A673 (cell line): ENCODE measurements around the gene PLEKHH2. TPM values are rescaled to one million over a fixed set of nuclear protein-coding genes. Genes with fewer than 3 reads are reported as not detected.

ENCODE experiments used
- BruUV-seq: library from RNA; stranded (reverse); fragments of 400-500 nt; replicated peaks from 2 replicates; lab custom pipeline; 2021; lab: Mats Ljungman, UMichigan
- CTCF ChIA-PET: fragments of 300-600 bp; sonication (Branson Sonifier 250); formaldehyde crosslinking; loops from one replicate; lab custom pipeline; 2022; ENCODE audit warnings: antibody characterized with exemption; lab: Charles Lee
- POLR2A ChIA-PET: fragments of 300-600 bp; sonication (Branson Sonifier 250); formaldehyde crosslinking; loops from one replicate; lab custom pipeline; 2022; ENCODE audit warnings: antibody characterized with exemption; ENCODE audit not compliant: low non-redundant PET; lab: Charles Lee
- DNase-seq: peaks from one replicate; pipeline ENCODE4 v3.0.0-alpha.2; 2015; ENCODE audit warnings: low spot score
- H3K27ac ChIP-seq: fragments of 200-600 bp; sonication (generic); 2 replicates; pipeline ENCODE4 v1.5.1; 2016; ENCODE audit warnings: mixed run types, low read depth, mild to moderate bottlenecking, mixed read lengths, antibody characterized with exemption, low read length; ENCODE audit not compliant: poor library complexity, severe bottlenecking
- H3K27me3 ChIP-seq: fragments of 200-600 bp; sonication (generic); replicated peaks from 2 replicates; pipeline ENCODE4 v1.6.1; 2017; ENCODE audit warnings: mixed run types, low read depth, mild to moderate bottlenecking, mixed read lengths, antibody characterized with exemption, low read length; ENCODE audit not compliant: insufficient read depth, poor library complexity
- H3K36me3 ChIP-seq: fragments of 200-600 bp; sonication (generic); 2 replicates; pipeline ENCODE4 v1.6.1; 2016; ENCODE audit warnings: mixed run types, mild to moderate bottlenecking, mixed read lengths, antibody characterized with exemption, low read length; ENCODE audit not compliant: insufficient read depth, poor library complexity, severe bottlenecking
- H3K4me1 ChIP-seq: fragments of 200-600 bp; sonication (generic); 2 replicates; pipeline ENCODE4 v1.6.1; 2017; ENCODE audit warnings: mixed run types, mild to moderate bottlenecking, mixed read lengths, antibody characterized with exemption, low read length; ENCODE audit not compliant: insufficient read depth, poor library complexity, severe bottlenecking
- H3K4me3 ChIP-seq: fragments of 200-600 bp; sonication (generic); 2 replicates; pipeline ENCODE4 v1.5.1; 2016; ENCODE audit warnings: low read depth, mixed run types, mild to moderate bottlenecking, mixed read lengths, low read length; ENCODE audit not compliant: poor library complexity, severe bottlenecking
- H3K9me3 ChIP-seq: fragments of 200-600 bp; sonication (generic); 2 replicates; pipeline ENCODE4 v1.6.1; 2016; ENCODE audit warnings: mixed run types, low read depth, mild to moderate bottlenecking, mixed read lengths, antibody characterized with exemption, low read length; ENCODE audit not compliant: poor library complexity, severe bottlenecking
- CTCF ChIP-seq: fragments of 300-800, 200-600 bp; sonication (generic); conservative IDR thresholded peaks from 2 replicates; pipeline ENCODE4 v1.5.1; 2017; ENCODE audit warnings: low read depth, mild to moderate bottlenecking, antibody characterized with exemption, low read length, moderate library complexity, mixed read lengths
- EZH2 ChIP-seq: fragments of 200-600 bp; sonication (generic); IDR thresholded peaks from 2 replicates; pipeline ENCODE4 v1.6.1; 2017; ENCODE audit warnings: borderline replicate concordance, low read depth, mild to moderate bottlenecking, mixed read lengths, antibody characterized with exemption, low read length; ENCODE audit not compliant: poor library complexity, severe bottlenecking
- intact Hi-C: fragments of 100-400 bp; cut with micrococcal nuclease; formaldehyde crosslinking; loops from one replicate; pipeline ENCODE4 v1.10.0; 2022; ENCODE audit not compliant: unreplicated experiment
- total RNA-seq: library from RNA; stranded (reverse); gene quantifications from 2 replicates; pipeline ENCODE4 v1.2.3, GENCODE V29; 2021

Gene PLEKHH2
- total RNA-seq, 1 experiment from 2014 or later, result 2.2 TPM

GRCh38 chr2:43727634-43728014 lies 90.6 kb downstream of the PLEKHH2 start:
- Histone ChIP-seq H3K4me3 (no peak overlapping the region), H3K36me3 (no peaks in the 10 kb centered on the region), H3K27me3 (no peaks in the 10 kb centered on the region), H3K4me1 (no peaks in the 10 kb centered on the region), H3K27ac (no peak overlapping the region), H3K9me3 (no peaks in the 10 kb centered on the region)
- CTCF ChIA-PET, result no interaction called here
- TF ChIP-seq EZH2 (no peak), CTCF (no peak)
- BruUV-seq, result no TSS peak
- POLR2A ChIA-PET, result no interaction called here
- intact Hi-C loops, result no loop called here
- DNase-seq, result no peak

- H3K27ac ChIP-seq, result no peak overlapping the region
- no peak for TF ChIP-seq CTCF
- no peak for TF ChIP-seq EZH2
- no peak overlapping the region for H3K4me3 ChIP-seq
- no TSS peak for BruUV-seq
- H3K9me3 ChIP-seq, result no peaks in the 10 kb centered on the region
- DNase-seq, result no peak
- ChIA-PET CTCF (no interaction called here), POLR2A (no interaction called here)
- no peaks in the 10 kb centered on the region for H3K36me3 ChIP-seq
- no peaks in the 10 kb centered on the region for H3K27me3 ChIP-seq
- intact Hi-C loops, result no loop called here
- H3K4me1 ChIP-seq, result no peaks in the 10 kb centered on the region
These were observed 92.6 kb downstream of the PLEKHH2 start for GRCh38 chr2:43729491-43730174.

GRCh38 chr2:43731211-43731610 lies 94.2 kb downstream of the PLEKHH2 start:
- Histone ChIP-seq H3K4me1 (no peaks in the 10 kb centered on the region), H3K27ac (no peak overlapping the region), H3K27me3 (no peaks in the 10 kb centered on the region), H3K9me3 (no peaks in the 10 kb centered on the region), H3K4me3 (no peak overlapping the region), H3K36me3 (no peaks in the 10 kb centered on the region)
- ChIA-PET POLR2A (no interaction called here), CTCF (no interaction called here)
- no peak for DNase-seq
- BruUV-seq, result no TSS peak
- intact Hi-C loops, result no loop called here
- TF ChIP-seq CTCF (no peak), EZH2 (no peak)
